ENCODE results near the gene PARD3B.

DNA sequence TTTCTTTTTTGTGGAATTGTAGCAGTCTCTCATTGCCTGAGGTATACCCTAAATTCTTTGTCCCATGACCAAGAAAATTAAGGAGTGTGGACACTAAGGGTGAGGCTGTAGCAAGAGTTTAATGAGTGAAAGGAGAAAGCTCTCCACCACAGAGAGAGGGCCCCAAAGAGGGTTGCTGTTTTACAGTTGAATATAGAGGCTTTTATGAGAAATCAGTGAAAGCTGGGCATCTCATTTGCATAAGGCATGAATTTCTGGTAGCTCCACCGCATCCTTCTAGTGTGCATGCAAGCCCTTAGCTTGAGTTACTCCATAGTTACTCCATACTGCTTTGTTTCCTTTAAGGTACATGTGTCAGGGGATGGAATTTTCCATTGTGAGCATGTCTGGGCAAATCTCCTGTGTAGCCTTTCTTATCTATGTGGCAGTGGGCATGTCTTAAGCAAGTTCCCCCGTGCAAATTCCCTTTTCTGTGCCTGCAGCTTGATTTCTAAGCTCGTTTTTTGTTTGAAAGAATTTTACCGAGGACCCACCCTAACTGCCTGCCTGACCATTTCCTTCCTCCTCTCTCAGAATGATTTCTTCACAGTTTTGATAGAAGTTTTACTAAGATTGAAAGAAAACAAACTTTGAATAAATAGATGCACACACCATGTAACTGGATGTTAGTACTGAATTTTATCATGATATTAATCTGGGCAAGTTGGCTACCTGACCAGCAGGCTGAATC is 218.9 kb downstream of the PARD3B start:
- TF ChIP-seq FOSL2 (CRISPR knock-in tag; IDR thresholded peaks at IDR 0.05) (no peak), RFX1 (IDR thresholded peaks at IDR 0.05) (no peak), ZNF138 (CRISPR knock-in tag; IDR thresholded peaks at IDR 0.05; ENCODE audit: low read depth) (no peak), HNRNPL (IDR thresholded peaks at IDR 0.05; ENCODE audit: low read depth, low read length) (no peak), ZFP36 (IDR thresholded peaks at IDR 0.05; ENCODE audit: borderline replicate concordance, low read depth, low read length, partially characterized antibody) (peak; percentile 87)
- TF ChIP-seq, protein P1, sequence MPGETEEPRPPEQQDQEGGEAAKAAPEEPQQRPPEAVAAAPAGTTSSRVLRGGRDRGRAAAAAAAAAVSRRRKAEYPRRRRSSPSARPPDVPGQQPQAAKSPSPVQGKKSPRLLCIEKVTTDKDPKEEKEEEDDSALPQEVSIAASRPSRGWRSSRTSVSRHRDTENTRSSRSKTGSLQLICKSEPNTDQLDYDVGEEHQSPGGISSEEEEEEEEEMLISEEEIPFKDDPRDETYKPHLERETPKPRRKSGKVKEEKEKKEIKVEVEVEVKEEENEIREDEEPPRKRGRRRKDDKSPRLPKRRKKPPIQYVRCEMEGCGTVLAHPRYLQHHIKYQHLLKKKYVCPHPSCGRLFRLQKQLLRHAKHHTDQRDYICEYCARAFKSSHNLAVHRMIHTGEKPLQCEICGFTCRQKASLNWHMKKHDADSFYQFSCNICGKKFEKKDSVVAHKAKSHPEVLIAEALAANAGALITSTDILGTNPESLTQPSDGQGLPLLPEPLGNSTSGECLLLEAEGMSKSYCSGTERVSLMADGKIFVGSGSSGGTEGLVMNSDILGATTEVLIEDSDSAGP (CRISPR knock-in tag; IDR thresholded peaks at IDR 0.05; ENCODE audit: borderline replicate concordance) = no peak

All from HepG2 (cell line).